Vagina (tissue), 2 donors: Measurements from ENCODE around the gene KLF1.

Source experiments
- POLR2A ChIP-seq, 2 donors: fragments of 450-650 bp; IDR thresholded peaks; one replicate each; pipeline ENCODE4 v1.6.1; 2017; ENCODE audit warnings: antibody characterized with exemption in 2 of 2, mild to moderate bottlenecking in 2 of 2, moderate library complexity in 2 of 2
- POLR2AphosphoS5 ChIP-seq, 2 donors: sonication (generic); formaldehyde crosslinking; IDR thresholded peaks; one replicate each; pipeline ENCODE4 v1.9.0; 2017; ENCODE audit warnings: antibody characterized with exemption in 2 of 2, mild to moderate bottlenecking in 2 of 2, low read depth in 1 of 2; ENCODE audit not compliant: insufficient read depth in 1 of 2
- TF ChIP-seq, protein P1 (sequence below), 3 experiments: fragments of 450-650 bp in 2 of 3; fragments of 200-600 bp in 1 of 3; sonication (generic) in 1 of 3; IDR thresholded peaks; one replicate each; pipeline ENCODE4 v1.5.1; 2017 to 2019; ENCODE audit warnings: antibody characterized with exemption in 3 of 3, mild to moderate bottlenecking in 2 of 3, moderate library complexity in 2 of 3

DNA sequence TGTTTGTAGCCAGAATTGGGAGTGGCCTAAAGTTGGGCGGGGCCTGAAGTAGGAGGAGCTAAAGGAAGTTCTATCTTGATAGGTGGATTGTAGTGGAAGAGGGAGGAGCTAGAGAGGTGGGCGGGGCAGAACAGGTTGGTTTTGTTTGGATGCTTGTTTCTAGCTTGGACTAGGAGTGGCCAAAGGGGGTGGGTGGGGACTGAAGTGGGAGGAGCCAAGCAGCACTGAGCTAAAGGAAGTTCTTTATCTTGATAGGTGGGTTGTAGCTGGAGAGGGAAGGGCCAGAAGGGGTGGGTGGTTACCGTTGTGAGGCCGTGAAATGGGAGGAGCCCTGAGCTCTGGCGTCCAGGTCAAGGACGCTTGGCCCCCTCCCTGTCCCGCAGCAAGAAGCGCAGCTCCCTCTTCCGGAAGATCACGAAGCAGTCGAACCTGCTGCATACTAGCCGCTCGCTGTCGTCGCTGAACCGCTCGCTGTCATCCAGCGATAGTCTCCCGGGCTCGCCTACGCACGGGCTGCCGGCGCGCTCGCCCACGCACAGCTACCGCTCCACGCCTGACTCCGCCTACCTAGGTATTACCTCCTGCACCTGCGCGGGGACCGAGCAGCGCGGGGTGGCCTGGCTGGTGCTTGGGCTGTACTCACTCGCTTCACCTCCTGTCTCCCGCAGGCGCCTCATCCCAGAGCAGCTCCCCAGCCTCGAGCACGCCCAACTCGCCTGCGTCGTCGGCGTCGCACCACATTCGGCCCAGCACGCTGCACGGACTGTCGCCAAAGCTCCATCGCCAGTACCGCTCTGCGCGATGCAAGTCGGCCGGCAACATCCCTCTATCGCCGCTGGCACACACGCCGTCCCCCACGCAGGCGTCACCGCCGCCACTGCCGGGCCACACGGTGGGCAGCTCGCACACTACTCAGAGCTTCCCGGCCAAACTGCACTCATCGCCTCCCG lies 13.8 kb downstream of the KLF1 start:
- TF ChIP-seq, protein P1, sequence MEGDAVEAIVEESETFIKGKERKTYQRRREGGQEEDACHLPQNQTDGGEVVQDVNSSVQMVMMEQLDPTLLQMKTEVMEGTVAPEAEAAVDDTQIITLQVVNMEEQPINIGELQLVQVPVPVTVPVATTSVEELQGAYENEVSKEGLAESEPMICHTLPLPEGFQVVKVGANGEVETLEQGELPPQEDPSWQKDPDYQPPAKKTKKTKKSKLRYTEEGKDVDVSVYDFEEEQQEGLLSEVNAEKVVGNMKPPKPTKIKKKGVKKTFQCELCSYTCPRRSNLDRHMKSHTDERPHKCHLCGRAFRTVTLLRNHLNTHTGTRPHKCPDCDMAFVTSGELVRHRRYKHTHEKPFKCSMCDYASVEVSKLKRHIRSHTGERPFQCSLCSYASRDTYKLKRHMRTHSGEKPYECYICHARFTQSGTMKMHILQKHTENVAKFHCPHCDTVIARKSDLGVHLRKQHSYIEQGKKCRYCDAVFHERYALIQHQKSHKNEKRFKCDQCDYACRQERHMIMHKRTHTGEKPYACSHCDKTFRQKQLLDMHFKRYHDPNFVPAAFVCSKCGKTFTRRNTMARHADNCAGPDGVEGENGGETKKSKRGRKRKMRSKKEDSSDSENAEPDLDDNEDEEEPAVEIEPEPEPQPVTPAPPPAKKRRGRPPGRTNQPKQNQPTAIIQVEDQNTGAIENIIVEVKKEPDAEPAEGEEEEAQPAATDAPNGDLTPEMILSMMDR (IDR thresholded peaks at IDR 0.05), result no peak
- TF ChIP-seq POLR2A (IDR thresholded peaks at IDR 0.05) (no peak), POLR2AphosphoS5 (IDR thresholded peaks at IDR 0.05; ENCODE audit: insufficient read depth in 1 of 2, low read depth in 1 of 2) (no peak)
